ENCODE results near the gene KIAA2012. TPM values are rescaled to one million over a fixed set of nuclear protein-coding genes. Genes with fewer than 3 reads are reported as not detected.

The KIAA2012 gene
- total and polyA plus RNA-seq, 2 donors (not counting 1 experiment from before 2014, with no cell fraction given), result not detected

- Histone ChIP-seq H4K20me1 (ENCODE audit: control insufficient read depth, insufficient read depth, low read length, poor library complexity, severe bottlenecking) (no peaks in the 10 kb centered on the region), H3K27me3 (replicated peaks in 1 of 4; ENCODE audit: control extremely low read depth in 1 of 4, control insufficient read depth in 3 of 4, insufficient read depth in 4 of 4, low read length in 3 of 4) (no peaks in the 10 kb centered on the region), H3K4me1 (ENCODE audit: control insufficient read depth in 2 of 2, insufficient read depth in 2 of 2, low read length in 2 of 2) (no peaks in the 10 kb centered on the region), H3K79me2 (ENCODE audit: control insufficient read depth, insufficient read depth, low read length) (no peaks in the 10 kb centered on the region), H3K36me3 (replicated peaks in 1 of 2; ENCODE audit: control extremely low read depth in 1 of 2, control insufficient read depth in 1 of 2, extremely low read depth in 1 of 2, insufficient read depth in 2 of 2, low read length in 1 of 2) (no peaks in the 10 kb centered on the region), H3K9ac (ENCODE audit: low read length) (no peak overlapping the region), H3K27ac (ENCODE audit: low read length in 2 of 2) (no peak overlapping the region), H3K4me3 (ENCODE audit: control extremely low read depth in 1 of 5, extremely low read depth in 1 of 5, insufficient read depth in 1 of 5, low read depth in 2 of 5, low read length in 4 of 5) (no peak overlapping the region), H3K4me2 (replicated peaks; ENCODE audit: low read depth, low read length, poor library complexity, severe bottlenecking) (no peak overlapping the region), H2AFZ (ENCODE audit: insufficient read depth, low read depth, low read length, poor library complexity, severe bottlenecking) (no peak overlapping the region), H3K9me3 (ENCODE audit: control extremely low read depth in 1 of 3, control insufficient read depth in 2 of 3, insufficient read depth in 1 of 3, low read length in 2 of 3) (no peaks in the 10 kb centered on the region)
- H3K4me1 Mint-ChIP-seq, result no peaks in the 10 kb centered on the region
- intact Hi-C loops (cut with micrococcal nuclease), result no loop called here
- ChIA-PET CTCF (no interaction called here), POLR2A (no interaction called here)
- WGBS (ENCODE audit: insufficient coverage), result 100% methylated on average over 1 of the region's 3 CpGs
- DNase-seq, result no peak
- ATAC-seq (ENCODE audit: low read depth), result no peak
- no peaks in the 10 kb centered on the region for H3K9me3 Mint-ChIP-seq (ENCODE audit: insufficient read depth)
- TF ChIP-seq CTCF (IDR thresholded peaks at IDR 0.05) (no peak), EZH2 (IDR thresholded peaks at IDR 0.05; ENCODE audit: borderline replicate concordance, insufficient read depth, low read depth, low read length, poor library complexity, severe bottlenecking) (no peak)
- no peak overlapping the region for H3K27ac Mint-ChIP-seq
- no peak overlapping the region for H3K4me3 Mint-ChIP-seq
- H3K27me3 Mint-ChIP-seq, result peaks cover 23% of the 10 kb centered on the region
These were observed 35.3 kb downstream of the KIAA2012 start for GRCh38 chr2:202108345-202108744.

GRCh38 chr2:202109139-202109736 is 36.2 kb downstream of the KIAA2012 start:
- ATAC-seq (ENCODE audit: low read depth), result no peak

More at GRCh38 chr2:202109139-202109736, 36.2 kb downstream of the KIAA2012 start:
- H3K27me3 Mint-ChIP-seq, result peaks cover 20% of the 10 kb centered on the region
- ChIA-PET POLR2A (no interaction called here), CTCF (no interaction called here)
- no peak overlapping the region for H3K9ac ChIP-seq (ENCODE audit: low read length)
- H4K20me1 ChIP-seq (ENCODE audit: control insufficient read depth, insufficient read depth, low read length, poor library complexity, severe bottlenecking), result no peaks in the 10 kb centered on the region
- 69% methylated on average over 6 of the region's 6 CpGs for WGBS (ENCODE audit: insufficient coverage)
- no peak overlapping the region for H2AFZ ChIP-seq (ENCODE audit: insufficient read depth, low read depth, low read length, poor library complexity, severe bottlenecking)
- H3K4me1 Mint-ChIP-seq, result no peaks in the 10 kb centered on the region
- H3K27ac Mint-ChIP-seq, result no peak overlapping the region
- no peaks in the 10 kb centered on the region for H3K9me3 Mint-ChIP-seq (ENCODE audit: insufficient read depth)
- no peak overlapping the region for H3K4me3 Mint-ChIP-seq
- no peaks in the 10 kb centered on the region for H3K79me2 ChIP-seq (ENCODE audit: control insufficient read depth, insufficient read depth, low read length)
- H3K9me3 ChIP-seq (ENCODE audit: control extremely low read depth in 1 of 3, control insufficient read depth in 2 of 3, insufficient read depth in 1 of 3, low read length in 2 of 3), result no peaks in the 10 kb centered on the region
- intact Hi-C loops (cut with micrococcal nuclease), result no loop called here
- no peak overlapping the region for H3K4me3 ChIP-seq (ENCODE audit: control extremely low read depth in 1 of 5, extremely low read depth in 1 of 5, insufficient read depth in 1 of 5, low read depth in 2 of 5, low read length in 4 of 5)
- no peaks in the 10 kb centered on the region for H3K4me1 ChIP-seq (ENCODE audit: control insufficient read depth in 2 of 2, insufficient read depth in 2 of 2, low read length in 2 of 2)
- H3K27me3 ChIP-seq (replicated peaks in 1 of 4; ENCODE audit: control extremely low read depth in 1 of 4, control insufficient read depth in 3 of 4, insufficient read depth in 4 of 4, low read length in 3 of 4), result peaks cover 0 to 3% (median 0%) of the 10 kb centered on the region in 4 experiments
- H3K27ac ChIP-seq (ENCODE audit: low read length in 2 of 2), result no peak overlapping the region
- no peaks in the 10 kb centered on the region for H3K36me3 ChIP-seq (replicated peaks in 1 of 2; ENCODE audit: control extremely low read depth in 1 of 2, control insufficient read depth in 1 of 2, extremely low read depth in 1 of 2, insufficient read depth in 2 of 2, low read length in 1 of 2)
- DNase-seq, result no peak
- no peak overlapping the region for H3K4me2 ChIP-seq (replicated peaks; ENCODE audit: low read depth, low read length, poor library complexity, severe bottlenecking)
- TF ChIP-seq CTCF (IDR thresholded peaks at IDR 0.05) (no peak), EZH2 (IDR thresholded peaks at IDR 0.05; ENCODE audit: borderline replicate concordance, insufficient read depth, low read depth, low read length, poor library complexity, severe bottlenecking) (no peak)

All from B cell (primary cell).